HG03571 (cell line): ENCODE data around the gene WWOX.

Experiments used
- ATAC-seq: cut with Tn5 transposase; IDR thresholded peaks from one replicate; pipeline ENCODE4 v1.9.1; 2021; ENCODE audit not compliant: unreplicated experiment

Gene WWOX

DNA sequence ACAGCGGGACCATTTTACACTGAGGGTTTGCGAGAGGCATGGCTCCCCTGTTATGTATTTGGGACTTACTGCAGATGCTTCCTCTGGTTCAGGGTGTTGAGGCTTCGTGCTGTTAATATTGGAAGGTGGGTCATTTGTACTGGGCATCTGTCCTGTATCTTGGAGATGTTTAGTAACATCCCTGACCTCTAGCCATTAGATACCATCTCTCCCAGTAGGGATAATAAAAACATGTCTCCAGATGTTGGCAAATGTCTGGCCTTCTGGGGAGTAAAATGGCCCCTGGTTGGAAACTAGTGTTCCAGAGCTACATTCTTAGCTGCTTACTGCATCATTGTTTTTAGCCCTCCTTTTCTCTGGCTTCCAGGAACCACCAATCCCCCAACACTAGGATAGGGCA lies 388.0 kb downstream of the WWOX start:
- no peak for ATAC-seq

DNA sequence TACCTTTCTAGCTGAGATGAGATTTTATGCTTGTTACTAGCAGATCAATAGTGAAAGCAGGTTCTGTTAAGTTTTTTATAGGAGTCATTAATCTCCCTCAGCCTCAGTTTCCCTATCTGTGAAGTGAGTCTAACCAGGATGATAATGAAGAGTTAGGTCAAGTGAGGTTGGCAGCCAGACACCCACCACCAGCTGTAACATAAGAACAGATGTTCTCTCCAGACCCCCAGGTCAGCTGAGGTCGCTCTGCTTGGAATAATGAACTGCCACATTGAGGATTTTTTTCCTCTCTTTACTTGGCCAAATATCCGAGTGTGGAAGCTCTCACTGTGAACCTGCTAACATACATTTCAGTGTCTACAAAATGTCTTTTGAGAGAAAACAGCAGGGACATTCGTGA lies 389.6 kb downstream of the WWOX start:
- no peak for ATAC-seq

DNA sequence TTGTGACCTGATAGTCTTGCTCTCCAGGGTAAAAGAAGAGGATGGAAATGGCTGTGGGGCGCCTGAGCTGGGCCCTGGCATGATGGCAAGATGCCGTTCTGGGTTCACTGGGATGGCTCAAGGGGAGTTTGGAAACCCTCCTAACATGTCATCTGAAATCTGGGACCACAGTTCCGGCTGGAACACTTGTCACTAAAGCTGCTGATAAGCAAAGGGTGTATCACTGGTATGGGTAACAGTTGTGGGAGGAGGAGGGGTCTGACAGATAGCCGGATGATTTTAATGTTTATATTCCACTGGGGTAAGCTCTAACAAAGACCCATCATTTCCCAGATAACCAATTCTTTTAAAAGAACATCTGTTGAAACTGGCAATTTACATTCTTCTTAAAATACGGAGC lies 390.2 kb downstream of the WWOX start:
- no peak for ATAC-seq

DNA sequence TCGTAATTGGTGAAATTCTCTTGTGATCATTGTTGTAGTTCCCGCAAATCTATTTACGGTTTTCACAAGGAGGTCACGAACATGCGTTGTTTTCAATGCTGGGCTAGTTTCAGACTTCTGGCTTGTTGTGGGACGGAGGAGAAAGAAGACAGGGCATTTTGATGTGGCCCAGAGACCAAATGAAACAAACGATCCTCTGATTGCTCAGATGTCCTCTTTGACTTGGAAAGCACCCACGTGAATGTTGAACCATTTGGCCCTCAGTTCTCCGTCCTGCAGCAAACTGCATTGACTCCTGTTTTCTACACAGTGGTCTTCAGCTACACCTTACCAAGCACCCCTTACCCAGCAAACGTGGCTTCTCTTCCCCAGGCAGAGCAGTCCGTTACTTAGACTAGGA lies 391.0 kb downstream of the WWOX start:
- ATAC-seq, result no peak

DNA sequence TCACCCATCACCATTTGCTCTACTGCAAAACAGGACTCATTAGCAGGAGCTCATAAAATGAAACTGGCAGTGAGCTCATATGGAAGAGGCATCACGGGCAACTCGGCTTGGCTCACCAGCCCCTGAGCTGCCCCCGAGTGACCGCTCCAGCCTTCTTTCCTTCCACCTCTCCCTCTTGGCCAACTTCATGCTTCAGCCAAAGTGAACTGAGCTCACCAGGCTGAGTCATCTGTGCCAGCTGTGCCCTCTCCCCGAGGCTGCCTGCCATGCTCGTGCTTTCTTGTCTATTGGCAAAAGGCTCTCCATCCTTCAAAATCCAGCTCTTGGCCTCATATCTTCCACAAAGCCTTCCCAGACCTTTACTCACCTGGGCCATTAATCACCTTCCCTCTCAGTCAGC lies 391.4 kb downstream of the WWOX start:
- no peak for ATAC-seq

DNA sequence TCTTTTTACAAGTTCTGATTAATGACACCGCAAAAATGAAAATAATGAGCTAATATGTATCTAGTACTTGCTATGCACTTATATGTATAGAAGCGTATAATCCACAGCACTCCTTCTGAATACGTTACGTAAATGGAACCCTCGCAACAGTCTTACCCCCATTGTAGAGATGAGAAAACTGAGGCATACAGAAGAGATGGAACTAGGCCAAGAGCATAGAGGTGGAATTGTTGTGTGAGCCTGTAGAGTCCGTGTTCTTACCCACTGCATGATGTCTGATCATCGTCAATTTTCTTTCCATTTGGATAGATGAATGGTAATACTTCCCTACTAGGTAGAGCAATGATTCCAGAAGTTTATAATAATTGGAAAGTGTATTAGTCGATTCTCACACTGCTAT lies 394.1 kb downstream of the WWOX start:
- ATAC-seq, result no peak

DNA sequence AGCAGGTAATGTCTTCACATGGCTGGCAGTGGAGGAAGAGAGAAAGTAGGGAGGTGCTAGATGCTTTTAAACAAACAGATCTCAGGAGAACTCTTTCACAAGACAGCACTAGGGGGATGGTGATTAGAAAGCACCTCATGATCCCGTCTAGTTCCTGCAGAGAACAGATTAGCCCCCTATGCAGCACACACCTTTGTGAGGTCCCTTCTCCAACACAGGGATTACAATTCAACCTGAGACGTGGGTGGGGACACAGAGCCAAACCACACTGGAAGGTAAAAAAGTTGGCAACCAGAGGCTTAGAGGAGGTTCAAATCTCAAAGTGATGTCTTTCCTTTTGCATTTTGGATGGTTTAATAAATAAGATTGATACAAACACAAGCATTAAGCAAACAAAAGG lies 394.7 kb downstream of the WWOX start:
- ATAC-seq, result no peak

DNA sequence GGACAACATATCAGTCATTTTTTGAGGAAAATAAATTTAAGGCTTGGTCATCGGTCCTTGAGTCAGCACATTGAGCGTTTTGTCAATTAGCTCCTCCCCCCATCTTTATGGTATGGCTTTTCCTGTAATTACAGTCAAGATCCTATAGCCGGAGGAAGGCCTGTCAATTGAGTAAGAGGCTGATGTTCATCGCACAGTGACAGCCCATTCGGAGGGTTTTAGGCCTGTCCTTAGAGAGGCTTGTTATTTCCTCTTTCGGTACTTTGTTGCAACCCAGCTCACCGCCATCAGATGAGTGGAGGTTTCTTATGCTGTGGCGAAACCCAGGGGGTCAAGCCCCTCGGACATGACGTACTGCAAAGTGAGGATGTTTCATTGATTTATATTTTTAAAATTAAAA lies 395.2 kb downstream of the WWOX start:
- no peak for ATAC-seq

DNA sequence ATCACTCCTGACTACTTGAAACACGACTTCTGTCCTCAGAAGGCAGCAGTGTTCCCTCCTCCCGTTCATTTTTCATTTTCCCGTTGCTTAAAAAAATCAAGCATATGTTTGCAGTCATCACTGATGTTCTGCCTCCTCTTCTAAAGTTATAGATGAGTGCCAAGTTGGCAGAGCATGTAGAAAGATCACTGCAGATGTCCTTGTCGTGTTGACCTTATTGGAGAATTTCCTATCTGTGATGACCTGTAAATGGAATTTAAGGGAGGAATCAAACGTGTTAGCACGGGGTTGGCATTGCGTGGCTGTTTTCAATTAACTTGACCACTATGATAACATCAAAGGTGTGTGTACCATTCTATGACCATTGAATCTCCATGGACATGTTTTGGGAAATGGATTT lies 396.7 kb downstream of the WWOX start:
- ATAC-seq, result no peak

DNA sequence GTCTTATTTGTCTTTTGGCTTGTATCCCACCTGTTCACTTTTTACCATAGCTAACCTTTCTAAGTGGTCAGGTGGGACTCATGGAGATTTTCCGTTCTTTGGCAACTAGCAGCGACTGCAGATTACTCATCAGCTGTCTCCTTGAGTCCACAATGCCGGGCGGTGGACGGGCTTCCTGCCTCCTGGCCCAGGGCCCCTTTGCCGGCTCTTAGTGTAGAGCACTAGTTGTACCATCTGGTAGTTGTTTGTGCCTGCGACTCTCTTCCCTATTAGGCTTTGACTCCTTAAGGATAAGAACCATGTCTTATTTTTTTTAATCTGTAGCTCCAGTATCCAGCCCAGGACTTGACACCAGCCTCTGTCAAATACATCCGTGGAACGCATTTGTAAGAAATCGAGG lies 399.9 kb downstream of the WWOX start:
- ATAC-seq, result no peak

DNA sequence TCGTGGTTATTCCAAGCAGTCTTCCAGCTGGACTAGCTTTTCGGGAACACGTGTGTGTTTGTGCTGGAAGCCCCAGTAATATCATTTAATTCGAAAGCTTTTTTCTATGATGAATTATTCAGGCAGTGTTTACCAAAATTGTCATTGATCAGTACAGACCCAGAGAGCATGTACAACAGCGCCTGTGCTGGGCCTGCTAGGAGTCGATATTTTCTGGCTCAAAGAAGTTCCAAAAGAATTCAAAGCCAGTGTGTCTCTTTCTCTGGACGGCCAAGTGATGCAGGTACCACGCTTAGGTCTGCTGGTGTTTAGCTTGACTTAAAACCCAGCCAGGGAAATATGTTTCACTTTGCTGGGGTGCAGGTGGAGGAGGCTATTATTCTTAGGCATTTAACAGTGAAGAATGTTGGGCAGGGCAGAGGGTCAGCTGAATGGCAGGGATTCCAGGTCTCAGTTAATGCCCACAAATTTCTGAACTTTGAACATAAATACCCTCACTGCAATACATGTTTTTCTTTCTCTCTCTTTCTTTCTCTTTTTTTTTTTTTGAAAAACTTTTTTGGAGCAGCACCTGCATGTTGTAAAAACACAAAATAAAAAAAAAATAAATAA lies 401.3 kb downstream of the WWOX start:
- no peak for ATAC-seq

DNA sequence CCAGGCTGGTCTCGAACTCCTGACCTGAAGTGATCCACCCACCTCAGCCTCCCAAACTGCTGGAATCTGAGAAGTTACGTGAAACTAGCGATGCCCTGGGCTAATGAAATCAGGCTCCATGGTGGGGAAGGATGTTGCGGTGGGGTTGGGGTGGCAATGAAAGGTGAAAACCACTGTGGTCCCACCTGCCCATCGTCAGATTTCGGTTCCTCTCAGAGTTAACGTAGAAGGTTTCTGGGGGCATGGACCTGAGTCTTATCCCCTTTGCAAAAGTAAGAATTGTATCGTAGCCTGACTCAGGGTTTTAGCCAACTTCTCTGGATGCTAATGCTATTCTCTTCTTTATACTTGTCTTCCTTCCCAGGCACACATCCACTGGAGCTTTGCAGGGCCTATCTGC lies 402.3 kb downstream of the WWOX start:
- ATAC-seq, result no peak

DNA sequence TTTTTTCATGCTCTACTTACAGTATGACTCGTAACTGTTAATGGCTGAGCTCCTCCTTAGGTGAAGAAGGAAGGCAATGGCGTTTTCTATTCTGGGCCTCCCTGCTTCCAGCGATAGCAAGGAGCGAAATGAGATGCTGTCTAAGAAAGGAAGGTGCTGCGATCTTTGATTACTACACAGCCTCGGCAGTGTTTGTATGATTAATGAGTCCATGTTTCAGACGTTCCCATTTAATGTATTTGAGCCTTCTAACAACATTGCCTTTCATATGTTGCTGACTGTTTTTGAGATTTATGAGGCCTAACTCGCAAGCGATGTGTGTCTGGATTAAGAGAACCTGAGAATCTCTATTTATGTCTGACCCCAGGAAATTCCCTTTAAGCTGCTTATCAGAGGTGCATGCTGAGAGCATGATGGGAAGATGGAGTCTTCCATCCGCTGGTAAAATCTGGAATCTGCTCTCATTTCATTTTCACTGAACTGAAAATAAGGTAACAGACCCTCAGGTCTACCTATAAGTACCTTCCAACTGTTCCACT lies 403.4 kb downstream of the WWOX start:
- no peak for ATAC-seq

DNA sequence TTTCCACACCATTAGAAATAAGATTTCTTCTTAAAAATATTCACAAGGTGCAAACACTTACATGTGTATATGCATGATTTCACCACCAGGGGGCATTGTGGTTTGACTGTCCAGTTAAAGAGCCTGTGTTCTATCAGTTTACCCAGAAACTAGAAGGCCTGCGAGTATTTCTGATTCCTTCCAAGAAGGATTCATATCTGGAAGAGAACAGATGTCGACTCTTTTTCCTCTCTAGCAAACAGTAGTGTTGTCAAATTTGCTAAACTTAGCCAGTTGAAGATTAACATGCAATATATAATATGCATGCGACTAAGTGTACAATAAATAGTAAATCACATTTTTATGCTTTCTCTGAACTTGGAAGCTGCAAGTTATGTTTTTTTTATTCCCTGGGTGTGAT lies 404.1 kb downstream of the WWOX start:
- no peak for ATAC-seq

DNA sequence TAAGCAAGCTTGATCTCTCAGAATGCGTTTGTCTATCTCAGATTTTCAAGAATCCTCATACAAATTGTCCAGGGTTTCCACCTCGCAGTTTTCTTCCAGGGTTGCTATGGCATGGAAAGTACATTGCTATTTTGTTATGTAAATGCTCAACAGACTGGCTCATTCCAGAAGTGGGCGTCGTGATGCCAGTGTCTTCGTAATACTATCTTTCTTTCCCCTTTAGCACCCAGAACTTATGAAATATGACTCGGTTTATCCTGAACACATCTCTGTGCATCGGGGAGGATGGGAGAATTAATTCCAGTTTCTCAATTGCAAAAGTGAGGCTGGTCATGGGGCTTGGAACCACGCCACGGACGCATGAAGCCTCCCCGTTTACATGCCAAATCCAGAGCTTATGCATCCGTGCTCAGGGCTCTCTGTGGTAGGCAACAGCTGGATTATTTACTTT lies 405.0 kb downstream of the WWOX start:
- ATAC-seq, result no peak

DNA sequence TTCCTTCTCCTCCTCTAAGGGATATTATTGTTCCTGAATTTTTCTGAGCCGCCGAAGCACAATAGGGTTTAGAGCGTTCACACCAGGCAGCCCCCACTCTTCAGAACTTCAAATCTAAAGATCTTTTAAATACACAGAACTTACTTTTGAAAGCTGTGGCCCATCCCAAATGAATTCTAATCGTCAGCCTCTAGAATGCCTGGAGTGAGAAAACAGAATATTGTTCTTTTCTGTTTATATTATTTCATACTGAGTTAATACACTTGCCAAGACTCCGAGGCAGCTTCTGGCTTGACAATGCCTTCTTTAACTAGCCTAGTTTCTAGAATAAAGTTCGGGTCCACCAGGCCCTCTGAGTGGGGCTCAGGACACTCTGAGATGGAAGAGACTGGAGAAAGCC lies 405.6 kb downstream of the WWOX start:
- no peak for ATAC-seq

DNA sequence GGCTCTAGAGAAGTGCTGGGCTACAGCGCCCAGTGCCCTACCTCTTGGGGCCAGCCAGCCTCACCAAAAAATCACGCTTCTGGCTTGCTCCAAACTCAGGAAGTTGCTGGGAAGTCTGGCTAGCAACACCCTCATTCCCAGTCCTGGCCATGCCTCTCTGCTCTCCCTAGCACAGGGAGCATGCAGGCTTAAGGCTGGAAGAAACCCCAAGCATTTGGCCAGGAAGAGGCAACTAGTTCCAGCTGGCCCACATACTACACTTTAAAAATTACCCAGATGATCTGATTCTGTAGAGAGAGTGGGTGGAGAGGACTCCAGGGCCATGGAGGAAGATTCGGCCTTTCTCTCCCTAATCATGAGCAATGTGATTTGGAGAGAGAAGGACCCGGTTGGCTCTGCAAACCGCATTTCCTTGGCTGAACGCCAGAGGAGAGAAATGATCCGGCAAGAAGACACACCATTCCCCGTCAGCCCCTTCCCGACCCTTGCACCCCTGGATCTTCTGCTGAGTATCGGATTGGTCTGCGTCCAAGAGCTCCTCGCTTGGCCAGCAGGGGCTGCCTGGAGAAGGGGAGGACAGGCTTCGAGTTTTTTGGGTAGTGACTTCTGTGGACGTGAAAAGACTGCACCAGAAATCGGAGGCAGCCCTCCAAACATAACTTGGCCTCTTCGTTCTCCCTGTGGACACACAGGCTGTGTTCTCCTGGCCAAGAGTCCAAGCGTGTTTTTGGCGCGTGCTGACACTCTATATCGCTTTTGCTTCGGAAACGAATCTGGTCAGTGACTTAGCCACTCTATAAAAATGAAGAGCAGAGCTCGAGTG lies 406.3 kb downstream of the WWOX start:
- no peak for ATAC-seq

DNA sequence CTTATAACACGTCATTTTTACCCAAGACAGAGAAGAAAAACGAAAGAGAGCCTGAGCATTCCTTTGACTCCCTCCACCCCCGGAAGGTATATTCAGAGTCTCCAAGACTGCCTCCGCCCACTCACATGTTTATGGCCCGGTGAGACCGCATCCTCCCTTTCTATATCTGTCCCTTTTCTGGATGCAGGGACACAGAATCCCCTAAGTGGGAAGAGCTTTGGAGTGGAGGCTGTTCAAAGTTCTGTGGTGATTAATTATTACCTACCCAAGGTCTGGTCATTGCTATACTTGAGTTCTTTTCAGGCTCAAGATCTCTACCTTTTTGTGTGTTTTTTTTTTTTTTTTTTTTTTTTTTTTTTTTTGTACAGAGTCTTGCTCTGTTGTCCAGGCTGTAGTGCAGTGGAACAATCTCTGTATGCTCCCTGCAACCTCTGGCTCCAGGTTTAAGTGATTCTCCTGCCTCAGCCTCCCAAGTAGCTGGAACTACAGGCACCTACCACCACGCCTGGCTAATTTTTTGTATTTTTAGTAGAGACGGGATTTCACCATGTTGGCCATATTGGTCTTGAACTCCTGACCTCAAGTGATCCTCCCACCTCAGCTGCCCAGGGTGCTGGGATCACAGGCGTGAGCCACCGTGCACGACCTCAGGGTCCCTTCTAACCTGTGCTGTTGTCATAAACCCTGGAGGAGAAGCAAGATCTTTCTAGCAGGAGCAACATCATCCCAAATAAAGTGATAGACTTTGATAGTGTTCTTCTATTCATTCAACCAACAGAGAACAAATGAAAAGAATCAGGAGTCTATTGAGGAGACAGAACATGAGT lies 407.1 kb downstream of the WWOX start:
- ATAC-seq, result no peak

DNA sequence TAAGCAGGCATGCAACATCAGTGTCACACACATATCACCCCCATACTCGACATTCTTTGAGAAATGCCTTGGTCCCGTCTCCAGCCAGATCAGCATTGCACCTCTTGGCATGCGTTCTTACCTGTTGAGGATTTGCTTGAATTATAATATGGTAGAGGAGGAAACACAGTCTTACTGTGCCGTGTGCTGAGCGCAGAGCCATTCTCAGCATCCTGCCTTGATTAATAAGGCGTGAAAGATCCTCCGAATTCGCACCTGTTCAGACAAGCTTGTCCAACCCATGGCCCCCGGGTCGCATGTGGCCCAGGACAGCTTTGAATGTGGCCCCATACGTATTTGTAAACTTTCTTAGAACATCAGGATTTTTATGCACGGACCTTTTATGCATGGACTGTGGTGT lies 408.1 kb downstream of the WWOX start:
- no peak for ATAC-seq

DNA sequence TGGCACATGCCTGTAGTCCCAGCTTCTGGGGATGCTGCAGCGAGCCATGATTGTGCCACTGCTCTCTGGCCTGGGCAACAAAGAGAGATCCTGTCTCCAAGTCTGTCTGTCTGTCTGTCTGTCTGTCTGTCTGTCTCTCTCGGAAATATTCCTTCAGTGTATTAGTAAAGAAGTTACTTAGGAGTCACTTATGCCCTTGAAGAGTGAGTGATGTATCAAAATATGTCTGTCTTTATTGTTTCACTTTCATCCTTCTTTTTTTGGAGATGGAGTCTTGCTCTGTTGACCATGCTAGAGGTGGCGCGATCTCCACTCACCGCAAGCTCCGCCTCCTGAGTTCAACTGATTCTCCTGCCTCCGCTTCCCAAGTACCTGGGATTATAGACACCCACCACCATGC lies 410.5 kb downstream of the WWOX start:
- ATAC-seq, result no peak

DNA sequence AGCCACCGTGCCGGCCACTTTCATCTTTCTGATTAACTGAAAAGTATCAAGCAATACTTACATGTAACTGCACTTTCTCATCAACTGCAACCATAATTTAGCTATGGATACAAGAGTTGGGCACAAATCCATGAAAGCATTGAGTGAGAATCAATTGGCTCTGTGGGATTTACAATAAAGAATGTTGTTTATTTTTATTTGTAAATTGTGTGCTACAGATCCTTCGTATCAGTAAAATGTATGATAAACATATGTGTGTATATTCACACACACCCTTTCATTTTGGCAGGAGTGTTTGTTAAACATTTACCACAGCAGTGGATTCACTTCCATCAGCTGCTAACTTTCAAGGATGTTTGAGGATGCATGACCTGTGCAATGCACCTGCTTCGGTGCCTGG lies 411.0 kb downstream of the WWOX start:
- ATAC-seq, result no peak

DNA sequence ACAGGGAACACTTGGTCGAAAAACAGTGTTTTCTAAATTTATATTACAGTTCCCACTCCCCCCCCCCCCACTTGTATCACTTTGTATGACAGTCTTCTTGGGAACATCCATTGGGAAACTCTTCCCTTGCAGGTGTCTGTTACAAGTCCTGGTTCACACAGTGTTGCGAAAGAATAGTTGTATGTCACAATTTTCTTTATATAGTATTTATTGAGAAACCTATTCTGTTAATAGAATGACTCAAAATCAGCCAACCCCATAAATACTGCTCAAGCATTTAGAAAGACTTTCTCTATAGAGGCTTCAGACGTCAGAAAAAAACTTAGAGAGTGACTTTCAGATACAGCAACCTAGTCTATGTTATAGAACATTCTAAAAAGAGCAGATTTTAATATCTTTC lies 414.4 kb downstream of the WWOX start:
- ATAC-seq, result no peak
